B cell (primary cell): ENCODE results near the gene C20orf202. TPM values are rescaled to one million over a fixed set of nuclear protein-coding genes. Genes with fewer than 3 reads are reported as not detected.

Source experiments
- ATAC-seq: fragments of 200-7000 bp; cut with Tn5 transposase; one replicate; pipeline ENCODE4 v1.10.0; 2021; ENCODE audit warnings: low read depth, mild to moderate bottlenecking, moderate number of reproducible peaks, moderate library complexity
- CTCF ChIA-PET: fragments of 350-600 bp; sonication (Branson Sonifier 250); formaldehyde crosslinking; loops from one replicate; lab custom pipeline; 2021; ENCODE audit warnings: antibody characterized with exemption, inconsistent platforms; lab: Charles Lee
- POLR2A ChIA-PET: fragments of 350-600 bp; sonication (Branson Sonifier 250); formaldehyde crosslinking; loops from one replicate; lab custom pipeline; 2021; ENCODE audit warnings: antibody characterized with exemption; lab: Charles Lee
- DNase-seq: peaks from one replicate; pipeline ENCODE4 v3.0.0; 2013
- H2AFZ ChIP-seq: 2 replicates; pipeline ENCODE4 v1.6.1; 2012; ENCODE audit warnings: mild to moderate bottlenecking, low read depth, low read length; ENCODE audit not compliant: insufficient read depth, poor library complexity, severe bottlenecking
- H3K27ac ChIP-seq, 2 donors: 1 replicate in 1 of 2; 2 replicates in 1 of 2; pipeline ENCODE4 v1.5.1; 2012 to 2013; ENCODE audit warnings: low read length in 2 of 2, mild to moderate bottlenecking in 2 of 2, moderate library complexity in 1 of 2
- H3K27me3 ChIP-seq, 4 experiments: fragments of 200-600 bp in 1 of 4; sonication (generic) in 1 of 4; replicated peaks in 1 of 4; 1 replicate in 2 of 4; 2 replicates in 2 of 4; pipeline versions ENCODE4 v1.6.1 to v1.7.0; 2013 to 2016; ENCODE audit warnings: low read length in 3 of 4, mild to moderate bottlenecking in 2 of 4, mixed read lengths in 1 of 4, moderate library complexity in 1 of 4; ENCODE audit not compliant: insufficient read depth in 4 of 4, control insufficient read depth in 3 of 4; ENCODE audit errors: control extremely low read depth in 1 of 4
- H3K36me3 ChIP-seq, 2 experiments: replicated peaks in 1 of 2; 1 replicate in 1 of 2; 2 replicates in 1 of 2; pipeline versions ENCODE4 v1.6.1 to v1.7.1; 2013; ENCODE audit warnings: low read length in 1 of 2; ENCODE audit not compliant: insufficient read depth in 2 of 2, control insufficient read depth in 1 of 2; ENCODE audit errors: control extremely low read depth in 1 of 2, extremely low read depth in 1 of 2
- H3K4me1 ChIP-seq, 2 donors: fragments of 200-600 bp in 1 of 2; sonication (generic) in 1 of 2; 1 replicate in 1 of 2; 2 replicates in 1 of 2; pipeline versions ENCODE4 v1.5.1 to v1.6.1; 2013 to 2017; ENCODE audit warnings: low read length in 2 of 2; ENCODE audit not compliant: control insufficient read depth in 2 of 2, insufficient read depth in 2 of 2
- H3K4me2 ChIP-seq: replicated peaks from 2 replicates; pipeline ENCODE3; 2012; ENCODE audit warnings: mild to moderate bottlenecking, low read depth, low read length; ENCODE audit not compliant: poor library complexity, severe bottlenecking
- H3K4me3 ChIP-seq, 5 experiments: fragments of 200-600 bp in 1 of 5; sonication (generic) in 1 of 5; 1 replicate in 3 of 5; 2 replicates in 2 of 5; pipeline versions ENCODE4 v1.5.1 to v1.7.0; 2011 to 2016; ENCODE audit warnings: low read length in 4 of 5, mild to moderate bottlenecking in 4 of 5, low read depth in 2 of 5, control low read depth in 1 of 5, moderate library complexity in 1 of 5; ENCODE audit not compliant: insufficient read depth in 1 of 5; ENCODE audit errors: control extremely low read depth in 1 of 5, extremely low read depth in 1 of 5
- H3K79me2 ChIP-seq: fragments of 200-600 bp; sonication (generic); one replicate; pipeline ENCODE4 v1.6.0; 2016; ENCODE audit warnings: low read length; ENCODE audit not compliant: control insufficient read depth, insufficient read depth
- H3K9ac ChIP-seq: fragments of 200-600 bp; sonication (generic); 2 replicates; pipeline ENCODE4 v1.6.1; 2017; ENCODE audit warnings: mild to moderate bottlenecking, low read length, moderate library complexity
- H3K9me3 ChIP-seq, 3 donors: one replicate each; pipeline versions ENCODE4 v1.6.1 to v1.7.1; 2013; ENCODE audit warnings: low read length in 2 of 3; ENCODE audit not compliant: control insufficient read depth in 2 of 3, insufficient read depth in 1 of 3; ENCODE audit errors: control extremely low read depth in 1 of 3
- H4K20me1 ChIP-seq: 2 replicates; pipeline ENCODE4 v1.6.0; 2012; ENCODE audit warnings: mild to moderate bottlenecking, low read length; ENCODE audit not compliant: insufficient read depth, control insufficient read depth, poor library complexity, severe bottlenecking
- H3K27ac Mint-ChIP-seq: one replicate; pipeline ENCODE4 v1.8.0; 2021; ENCODE audit warnings: mixed read lengths
- H3K27me3 Mint-ChIP-seq: one replicate; pipeline ENCODE4 v1.8.0; 2021; ENCODE audit warnings: mixed read lengths
- H3K4me1 Mint-ChIP-seq: one replicate; pipeline ENCODE4 v1.8.0; 2021; ENCODE audit warnings: mixed read lengths
- H3K4me3 Mint-ChIP-seq: one replicate; pipeline ENCODE4 v1.8.0; 2021; ENCODE audit warnings: mixed read lengths
- H3K9me3 Mint-ChIP-seq: one replicate; pipeline ENCODE4 v1.8.0; 2022; ENCODE audit warnings: mixed read lengths; ENCODE audit not compliant: insufficient read depth
- EZH2 ChIP-seq: IDR thresholded peaks from 2 replicates; pipeline ENCODE4 v1.6.1; 2012; ENCODE audit warnings: borderline replicate concordance, low read depth, mild to moderate bottlenecking, moderate library complexity, low read length; ENCODE audit not compliant: insufficient read depth, poor library complexity, severe bottlenecking
- WGBS: methylation state at CpG from one replicate; pipeline ENCODE4 v1.1.5; 2013; ENCODE audit warnings: missing lambda C conversion rate; ENCODE audit not compliant: insufficient coverage; 5-methylcytosine and 5-hydroxymethylcytosine counted together
- intact Hi-C: fragments of 100-400 bp; cut with micrococcal nuclease; formaldehyde crosslinking; loops from one replicate; pipeline ENCODE4 v1.10.0; 2022
- polyA plus RNA-seq: library from polyadenylated mRNA; depleted of rRNA; stranded (reverse); fragments of >200 nt; gene quantifications from 2 replicates; pipeline ENCODE4 v1.2.3, GENCODE V29; 2012
- total RNA-seq, 2 donors: library from RNA; stranded (reverse); fragments of 120-200 nt in 1 of 2; gene quantifications; 1 replicate in 1 of 2; 2 replicates in 1 of 2; pipeline versions ENCODE4 v1.2.3 to v1.2.4, GENCODE V29; 2013 to 2022
- TF ChIP-seq, protein P1 (sequence below): fragments of 200-600 bp; IDR thresholded peaks from one replicate; pipeline ENCODE4 v1.8.0; 2022; ENCODE audit warnings: antibody characterized with exemption, mild to moderate bottlenecking

C20orf202 gene
- total and polyA plus RNA-seq, 2 donors (not counting 1 experiment from before 2014, with no cell fraction given) = 0.07 TPM; not detected in 1

DNA sequence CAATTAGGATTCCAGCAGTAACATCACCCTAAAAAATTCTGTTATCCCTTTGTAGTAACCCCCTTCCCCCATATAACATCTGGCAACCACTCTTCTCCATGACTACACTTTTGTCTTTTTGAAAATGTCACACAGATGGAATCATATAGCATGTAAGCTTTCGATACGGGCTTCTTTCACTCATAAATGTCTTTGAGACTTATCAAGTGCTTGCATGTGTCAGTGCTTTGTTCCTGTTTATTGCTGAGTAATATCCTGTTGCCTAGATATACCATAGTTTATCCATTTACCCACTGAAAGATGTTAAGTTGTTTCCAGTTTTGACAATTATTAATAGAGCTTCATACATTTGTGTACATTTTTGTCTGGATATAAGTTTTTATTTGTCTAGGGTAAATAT lies 52.4 kb downstream of the C20orf202 start:
- H2AFZ ChIP-seq = no peak overlapping the region
- ChIA-PET POLR2A (no interaction called here), CTCF (no interaction called here)
- H3K27me3 Mint-ChIP-seq = peaks cover 35% of the 10 kb centered on the region
- DNase-seq (no peak), ATAC-seq (no peak)
- H3K4me1 Mint-ChIP-seq = no peaks in the 10 kb centered on the region
- H3K4me2 ChIP-seq = no peak overlapping the region
- TF ChIP-seq, protein P1, sequence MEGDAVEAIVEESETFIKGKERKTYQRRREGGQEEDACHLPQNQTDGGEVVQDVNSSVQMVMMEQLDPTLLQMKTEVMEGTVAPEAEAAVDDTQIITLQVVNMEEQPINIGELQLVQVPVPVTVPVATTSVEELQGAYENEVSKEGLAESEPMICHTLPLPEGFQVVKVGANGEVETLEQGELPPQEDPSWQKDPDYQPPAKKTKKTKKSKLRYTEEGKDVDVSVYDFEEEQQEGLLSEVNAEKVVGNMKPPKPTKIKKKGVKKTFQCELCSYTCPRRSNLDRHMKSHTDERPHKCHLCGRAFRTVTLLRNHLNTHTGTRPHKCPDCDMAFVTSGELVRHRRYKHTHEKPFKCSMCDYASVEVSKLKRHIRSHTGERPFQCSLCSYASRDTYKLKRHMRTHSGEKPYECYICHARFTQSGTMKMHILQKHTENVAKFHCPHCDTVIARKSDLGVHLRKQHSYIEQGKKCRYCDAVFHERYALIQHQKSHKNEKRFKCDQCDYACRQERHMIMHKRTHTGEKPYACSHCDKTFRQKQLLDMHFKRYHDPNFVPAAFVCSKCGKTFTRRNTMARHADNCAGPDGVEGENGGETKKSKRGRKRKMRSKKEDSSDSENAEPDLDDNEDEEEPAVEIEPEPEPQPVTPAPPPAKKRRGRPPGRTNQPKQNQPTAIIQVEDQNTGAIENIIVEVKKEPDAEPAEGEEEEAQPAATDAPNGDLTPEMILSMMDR = no peak
- no peak for TF ChIP-seq EZH2
- peaks cover 0 to 5% (median 5%) of the 10 kb centered on the region in 3 donors for H3K9me3 ChIP-seq
- H4K20me1 ChIP-seq = no peaks in the 10 kb centered on the region
- WGBS = no CpG with 5 or more reads among the region's 2 CpGs
- H3K4me3 Mint-ChIP-seq = no peak overlapping the region
- intact Hi-C loops = no loop called here
- no peak overlapping the region for H3K27ac ChIP-seq
- H3K27me3 ChIP-seq = peaks cover 0 to 39% (median 10%) of the 10 kb centered on the region in 4 experiments
- no peaks in the 10 kb centered on the region for H3K9me3 Mint-ChIP-seq
- no peaks in the 10 kb centered on the region for H3K4me1 ChIP-seq
- H3K27ac Mint-ChIP-seq = no peak overlapping the region
- H3K9ac ChIP-seq = no peak overlapping the region
- H3K36me3 ChIP-seq = no peaks in the 10 kb centered on the region
- H3K4me3 ChIP-seq = no peak overlapping the region
- no peaks in the 10 kb centered on the region for H3K79me2 ChIP-seq

Other genes with a start within 250 kb of the C20orf202 start
- 0.17 and 0.37 TPM in 2 replicates for gene RSPO4, start 201.1 kb upstream of the C20orf202 start, total RNA-seq
- 0.04 and 0.07 TPM in 2 replicates for gene RSPO4, start 201.1 kb upstream of the C20orf202 start, polyA plus RNA-seq
- 113 and 114 TPM in 2 replicates for gene PSMF1, start 84.9 kb upstream of the C20orf202 start, total RNA-seq
- gene PSMF1, start 84.9 kb upstream of the C20orf202 start, polyA plus RNA-seq = 132 and 360 TPM in 2 replicates
- 0.42 and 0.73 TPM in 2 replicates for gene TMEM74B, start 18.5 kb upstream of the C20orf202 start, total RNA-seq
- gene TMEM74B, start 18.5 kb upstream of the C20orf202 start, polyA plus RNA-seq = 0.82 and 1.4 TPM in 2 replicates
- not detected in 2 replicates for gene RAD21L1, start 22.6 kb downstream of the C20orf202 start, total RNA-seq
- gene RAD21L1, start 22.6 kb downstream of the C20orf202 start, polyA plus RNA-seq = not detected in 2 replicates
- gene SNPH, start 62.8 kb downstream of the C20orf202 start, total RNA-seq = 2.1 and 3.0 TPM in 2 replicates
- gene SNPH, start 62.8 kb downstream of the C20orf202 start, polyA plus RNA-seq = 0.67 and 0.74 TPM in 2 replicates
- gene SDCBP2, start 125.7 kb downstream of the C20orf202 start, total RNA-seq = 1.2 and 1.3 TPM in 2 replicates
- 1.2 and 1.5 TPM in 2 replicates for gene SDCBP2, start 125.7 kb downstream of the C20orf202 start, polyA plus RNA-seq
- gene FKBP1A, start 189.6 kb downstream of the C20orf202 start, total RNA-seq = 86.5 and 86.7 TPM in 2 replicates
- gene FKBP1A, start 189.6 kb downstream of the C20orf202 start, polyA plus RNA-seq = 59.3 and 86.3 TPM in 2 replicates